ENCODE data around the gene ZNF133.

DNA sequence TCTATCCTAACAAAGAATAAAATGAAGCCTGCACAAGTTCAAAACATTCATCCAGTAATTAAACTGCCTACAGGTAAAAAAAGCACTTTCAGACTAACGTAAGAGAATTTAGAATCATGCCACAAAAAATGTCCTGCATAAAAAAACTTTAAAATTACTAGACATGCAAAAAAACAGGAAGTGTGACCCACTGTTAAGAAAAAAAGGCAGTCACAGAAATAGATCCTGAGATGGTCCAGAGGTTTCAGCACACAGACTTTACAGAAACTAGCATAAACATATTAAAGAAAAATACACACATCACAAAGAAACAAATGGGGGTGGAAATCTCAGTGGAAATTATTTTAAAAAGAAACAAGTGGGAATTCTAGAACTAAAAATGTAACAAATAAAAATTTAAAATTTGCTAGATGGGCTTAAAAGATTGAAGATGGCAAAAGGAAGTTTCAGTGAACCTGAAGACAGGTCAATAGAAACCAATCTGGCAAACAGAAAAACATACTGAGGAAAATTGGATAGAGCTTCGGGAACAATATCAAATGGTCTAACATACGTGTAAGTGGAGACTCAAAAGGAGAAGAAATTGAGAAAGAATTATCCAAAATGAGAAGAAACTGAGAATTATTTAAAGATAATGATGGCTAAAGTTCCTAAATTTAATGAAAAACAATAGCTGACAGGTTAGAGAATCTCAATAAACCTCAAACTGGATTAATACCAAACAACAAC is 3.4 kb upstream of the ZNF133 start:
- TF ChIP-seq, protein P1, sequence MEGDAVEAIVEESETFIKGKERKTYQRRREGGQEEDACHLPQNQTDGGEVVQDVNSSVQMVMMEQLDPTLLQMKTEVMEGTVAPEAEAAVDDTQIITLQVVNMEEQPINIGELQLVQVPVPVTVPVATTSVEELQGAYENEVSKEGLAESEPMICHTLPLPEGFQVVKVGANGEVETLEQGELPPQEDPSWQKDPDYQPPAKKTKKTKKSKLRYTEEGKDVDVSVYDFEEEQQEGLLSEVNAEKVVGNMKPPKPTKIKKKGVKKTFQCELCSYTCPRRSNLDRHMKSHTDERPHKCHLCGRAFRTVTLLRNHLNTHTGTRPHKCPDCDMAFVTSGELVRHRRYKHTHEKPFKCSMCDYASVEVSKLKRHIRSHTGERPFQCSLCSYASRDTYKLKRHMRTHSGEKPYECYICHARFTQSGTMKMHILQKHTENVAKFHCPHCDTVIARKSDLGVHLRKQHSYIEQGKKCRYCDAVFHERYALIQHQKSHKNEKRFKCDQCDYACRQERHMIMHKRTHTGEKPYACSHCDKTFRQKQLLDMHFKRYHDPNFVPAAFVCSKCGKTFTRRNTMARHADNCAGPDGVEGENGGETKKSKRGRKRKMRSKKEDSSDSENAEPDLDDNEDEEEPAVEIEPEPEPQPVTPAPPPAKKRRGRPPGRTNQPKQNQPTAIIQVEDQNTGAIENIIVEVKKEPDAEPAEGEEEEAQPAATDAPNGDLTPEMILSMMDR (IDR thresholded peaks at IDR 0.05; ENCODE audit: low read length) = no peak
- TF ChIP-seq EZH2 (IDR thresholded peaks at IDR 0.05; ENCODE audit: borderline replicate concordance, low read length) = no peak

Measured in OCI-LY1 (cell line).